ENCODE results near the gene SLC22A23.
A peak's percentile ranks its signal among the peaks of the same experiment; 100 is the strongest.
"Not testable (repeated sequence)": the region's sequence is repeated elsewhere in the genome, so short reads cannot be mapped to it uniquely, and the experiment has no call there.

SLC22A23 gene

GRCh38 chr6:3403238-3404173 is 53.3 kb downstream of the SLC22A23 start:
- DNase-seq, result no peak

- DNase-seq, result no peak
Measured at GRCh38 chr6:3402310-3403237, 54.3 kb downstream of the SLC22A23 start.

- DNase-seq, result no peak
Measured at GRCh38 chr6:3400162-3400561, 56.7 kb downstream of the SLC22A23 start.

GRCh38 chr6:3398755-3399696 is 57.8 kb downstream of the SLC22A23 start:
- DNase-seq, result no peak

DNA sequence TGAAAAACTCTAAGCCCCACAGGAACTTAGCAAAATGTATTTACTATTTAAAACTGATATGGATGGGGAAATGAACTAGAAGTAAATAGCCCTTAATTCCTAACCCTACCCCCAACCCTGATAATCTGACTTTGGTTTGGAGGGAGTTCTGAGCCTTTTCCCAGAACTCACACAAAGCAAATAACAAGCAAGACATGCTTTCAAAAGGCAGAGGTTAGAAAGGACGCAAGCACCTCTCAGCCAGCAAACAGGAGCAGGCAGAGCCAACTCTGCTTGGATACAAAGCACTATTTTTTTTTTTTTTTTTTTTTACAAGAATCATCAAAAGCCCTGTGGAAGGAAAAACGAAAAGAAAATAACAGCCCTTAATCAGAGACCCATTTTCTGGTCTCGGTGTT is 58.7 kb downstream of the SLC22A23 start:
- no peak for DNase-seq

- no peak for DNase-seq
Measured at GRCh38 chr6:3397229-3398164, 59.4 kb downstream of the SLC22A23 start.

DNA sequence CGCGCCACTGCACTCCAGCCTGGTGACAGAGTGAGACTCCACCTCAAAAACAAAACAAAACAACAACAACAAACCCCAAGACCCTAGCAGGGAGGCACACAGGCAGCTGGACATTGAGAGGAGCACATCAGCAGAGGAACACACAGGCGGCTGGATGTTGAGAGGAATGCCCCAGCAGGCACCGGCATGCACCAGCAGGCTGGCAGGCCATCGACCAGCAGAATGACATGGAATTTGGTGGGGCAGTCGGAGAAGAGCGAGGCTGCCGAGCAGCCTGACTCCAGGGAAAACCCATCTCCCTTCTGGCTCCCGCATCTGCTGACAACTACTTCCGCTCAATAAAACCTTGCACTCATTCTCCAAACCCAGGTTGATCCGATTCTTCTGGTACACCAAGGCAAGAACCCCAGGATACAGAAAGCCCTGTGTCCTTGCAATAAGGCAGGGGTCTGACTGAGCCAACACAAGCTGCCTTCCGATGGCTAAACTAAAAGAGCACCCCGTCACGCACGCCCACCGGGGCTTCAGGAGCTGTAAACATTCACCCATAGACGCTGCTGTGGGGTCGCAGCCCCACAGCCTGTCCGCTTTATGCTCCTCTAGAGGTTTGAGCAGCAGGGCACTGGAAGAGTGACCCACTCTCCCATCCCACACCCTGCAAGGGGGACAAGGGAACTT is 60.2 kb downstream of the SLC22A23 start:
- DNase-seq, result no peak

GRCh38 chr6:3394671-3395070 is 62.2 kb downstream of the SLC22A23 start:
- DNase-seq, result no peak

- no peak for DNase-seq
Measured at GRCh38 chr6:3393836-3394202, 63.0 kb downstream of the SLC22A23 start.

DNA sequence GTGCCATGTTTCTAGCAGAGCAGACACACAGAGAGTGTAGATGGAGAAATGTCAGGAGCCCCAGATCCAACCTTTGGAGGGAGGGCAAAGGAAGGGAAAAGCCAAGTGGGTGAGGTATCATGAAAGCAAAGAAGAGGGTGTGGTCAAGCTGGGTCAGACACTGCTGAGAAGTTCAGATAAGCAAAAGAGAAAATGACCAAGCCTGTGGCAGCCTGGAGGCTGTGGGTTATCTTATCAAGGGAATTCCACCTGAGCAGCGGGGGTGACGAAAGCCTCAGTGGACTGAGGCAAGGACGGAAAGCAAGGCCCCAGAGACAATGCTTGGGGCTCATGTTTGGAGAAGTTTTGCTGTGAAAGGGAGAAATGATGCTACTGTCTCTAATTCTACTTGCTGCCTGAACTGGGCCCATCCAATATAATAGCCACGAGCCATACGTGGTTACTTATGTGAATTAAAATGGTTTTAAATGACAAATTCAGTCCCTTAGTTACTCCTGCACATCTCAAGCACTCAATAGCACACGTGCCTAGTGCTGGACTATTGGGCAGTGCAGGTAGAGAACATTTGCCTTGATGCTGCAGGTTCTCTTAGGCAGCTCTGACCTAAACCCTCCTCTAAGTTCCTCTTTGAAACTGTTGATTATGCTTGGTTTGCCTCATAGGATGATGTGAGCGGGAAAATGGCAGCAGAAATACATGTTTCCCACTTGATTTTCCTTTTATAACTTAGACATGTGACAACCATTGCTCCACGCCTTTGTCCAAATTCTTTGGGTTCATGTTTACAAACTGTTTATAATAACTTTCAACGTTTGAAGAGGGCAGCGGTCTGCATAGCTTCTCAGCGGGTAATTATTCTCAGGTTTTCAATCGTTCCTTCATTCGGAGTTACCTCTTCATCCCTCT is 63.7 kb downstream of the SLC22A23 start:
- no peak for DNase-seq

DNA sequence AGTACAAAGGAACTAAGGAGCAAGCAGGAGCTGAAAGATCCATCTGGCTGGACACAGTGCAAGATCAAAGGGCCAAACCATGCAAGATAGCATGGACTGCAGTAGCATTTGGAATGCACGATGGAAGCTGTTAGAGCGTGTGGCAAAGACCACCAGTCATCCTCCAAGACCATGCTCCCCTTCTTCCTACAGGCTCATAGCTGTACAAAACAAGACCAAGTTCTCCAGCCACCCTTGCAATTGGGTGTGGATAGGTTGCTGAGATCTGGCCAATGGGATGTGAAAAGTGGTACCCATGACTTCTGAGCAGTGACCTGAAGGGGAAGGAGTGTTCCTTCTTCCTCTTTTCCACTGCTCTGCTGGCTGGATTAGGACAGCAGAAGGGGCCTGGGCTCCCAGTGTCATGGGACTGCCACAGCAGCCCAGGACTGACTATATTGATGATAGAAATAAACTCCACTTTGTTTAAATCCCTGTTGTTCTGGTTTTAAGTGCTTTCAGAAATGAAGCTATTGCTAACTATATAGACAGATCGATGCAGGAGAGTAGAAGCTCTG is 64.9 kb downstream of the SLC22A23 start:
- DNase-seq, result peak in 1 of 2 donors; percentile 18

GRCh38 chr6:3390698-3391097 is 66.2 kb downstream of the SLC22A23 start:
- DNase-seq, result no peak

DNA sequence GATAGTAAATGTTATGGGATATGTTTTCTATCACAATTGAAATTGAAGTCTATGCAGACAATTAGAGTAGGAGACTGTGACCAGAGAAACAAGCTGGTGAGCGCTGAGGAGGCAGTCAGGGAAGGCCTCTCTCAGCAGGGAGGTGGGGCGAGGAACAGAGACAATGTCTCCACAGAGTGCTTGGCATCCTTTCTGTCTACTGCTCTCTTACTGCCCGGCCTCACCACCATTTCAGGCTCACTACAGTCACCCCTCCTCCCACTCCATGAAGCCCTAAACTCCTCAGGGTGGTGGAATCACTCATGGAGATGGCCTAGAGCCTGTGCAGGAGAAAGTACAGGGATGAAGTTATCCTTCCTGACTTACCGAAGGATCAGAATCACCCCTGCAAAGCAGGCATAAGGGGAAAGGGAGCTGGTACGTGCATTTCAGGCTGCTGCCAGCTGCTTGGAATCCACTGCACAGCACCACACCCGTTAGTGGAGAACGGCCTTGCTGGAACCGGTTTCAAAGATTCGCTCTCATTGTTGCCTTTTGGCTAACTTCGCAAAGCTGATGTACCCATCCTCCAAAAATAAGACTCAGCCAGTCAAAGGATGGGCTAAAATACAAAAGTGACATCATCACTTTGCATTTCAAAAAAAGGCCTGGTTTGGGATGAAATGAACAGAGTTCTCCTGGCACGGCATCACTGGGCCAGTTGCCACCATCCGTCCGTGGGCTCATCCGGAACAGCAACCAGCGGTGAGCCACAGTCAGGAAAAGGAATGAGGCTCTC is 67.3 kb downstream of the SLC22A23 start:
- no peak for DNase-seq

DNA sequence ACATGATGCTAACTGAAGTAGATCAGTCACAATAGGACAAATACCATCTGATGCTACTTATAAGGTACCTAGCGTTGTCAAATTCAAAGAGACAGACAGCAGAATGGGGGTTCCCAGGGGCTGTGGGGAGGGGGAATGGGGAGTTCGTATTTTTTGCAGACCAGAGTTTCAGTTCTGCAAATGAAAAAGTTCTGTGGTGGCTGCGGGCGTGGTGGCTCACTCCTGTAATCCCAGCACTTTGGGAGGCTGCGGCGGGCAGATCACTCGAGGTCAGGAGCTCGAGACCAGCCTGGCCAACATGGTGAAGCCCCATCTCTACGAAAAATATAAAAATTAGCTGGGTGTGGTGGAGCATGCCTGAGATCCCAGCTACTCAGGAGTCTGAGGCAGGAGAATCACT is 68.1 kb downstream of the SLC22A23 start:
- no peak for DNase-seq

GRCh38 chr6:3386374-3386857 is 70.4 kb downstream of the SLC22A23 start:
- no peak for DNase-seq

- DNase-seq, result peak in 1 of 2 donors; percentile 37
Measured at GRCh38 chr6:3385660-3386151, 71.1 kb downstream of the SLC22A23 start.

GRCh38 chr6:3385181-3385580 is 71.7 kb downstream of the SLC22A23 start:
- not testable (repeated sequence) for DNase-seq
